ENCODE data around the gene FAM89A. TPM values are rescaled to one million over a fixed set of nuclear protein-coding genes. Genes with fewer than 3 reads are reported as not detected.

Gene FAM89A
- total RNA-seq, 3 donors from 2014 or later: 30.7 to 97.1 (median 39.0) TPM

- no peaks in the 10 kb centered on the region for H3K36me3 ChIP-seq
- intact Hi-C loops (cut with DNase I; ENCODE audit: low total_unique reads): no loop called here
- DNase-seq (ENCODE audit: low spot score in 2 of 2): no peak
- no peak overlapping the region for H3K4me3 ChIP-seq
- no peak overlapping the region for H3K27ac ChIP-seq
- no peaks in the 10 kb centered on the region for H3K9me3 ChIP-seq
- H3K27me3 ChIP-seq: no peaks in the 10 kb centered on the region
- TF ChIP-seq CTCF (IDR thresholded peaks at IDR 0.05): no peak
- TF ChIP-seq POLR2AphosphoS5 (IDR thresholded peaks at IDR 0.05): no peak
- TF ChIP-seq POLR2A (IDR thresholded peaks at IDR 0.05): no peak
- H3K4me1 ChIP-seq: no peaks in the 10 kb centered on the region
Observed at GRCh38 chr1:231020816-231021215, 19.2 kb downstream of the FAM89A start.

- Histone ChIP-seq H3K27ac (no peak overlapping the region), H3K27me3 (no peaks in the 10 kb centered on the region), H3K4me3 (no peak overlapping the region), H3K36me3 (no peaks in the 10 kb centered on the region), H3K4me1 (no peaks in the 10 kb centered on the region), H3K9me3 (no peaks in the 10 kb centered on the region)
- DNase-seq (ENCODE audit: low spot score in 2 of 2): no peak
- TF ChIP-seq CTCF (IDR thresholded peaks at IDR 0.05) (no peak), POLR2AphosphoS5 (IDR thresholded peaks at IDR 0.05) (no peak), POLR2A (IDR thresholded peaks at IDR 0.05) (no peak)
- intact Hi-C loops (cut with DNase I; ENCODE audit: low total_unique reads): no loop called here
Observed at GRCh38 chr1:231020139-231020601, 19.9 kb downstream of the FAM89A start.

GRCh38 chr1:231019711-231020110, 20.3 kb downstream of the FAM89A start:
- Histone ChIP-seq H3K4me3 (no peak overlapping the region), H3K36me3 (no peaks in the 10 kb centered on the region), H3K27me3 (no peaks in the 10 kb centered on the region), H3K27ac (no peak overlapping the region), H3K4me1 (no peaks in the 10 kb centered on the region), H3K9me3 (no peaks in the 10 kb centered on the region)
- intact Hi-C loops (cut with DNase I; ENCODE audit: low total_unique reads): no loop called here
- no peak for TF ChIP-seq POLR2AphosphoS5 (IDR thresholded peaks at IDR 0.05)
- TF ChIP-seq POLR2A (IDR thresholded peaks at IDR 0.05): no peak
- no peak for TF ChIP-seq CTCF (IDR thresholded peaks at IDR 0.05)
- DNase-seq (ENCODE audit: low spot score in 2 of 2): no peak

GRCh38 chr1:231016966-231017365, 23.1 kb downstream of the FAM89A start:
- no peaks in the 10 kb centered on the region for H3K27me3 ChIP-seq
- H3K36me3 ChIP-seq: no peaks in the 10 kb centered on the region
- intact Hi-C loops (cut with DNase I; ENCODE audit: low total_unique reads): no loop called here
- no peaks in the 10 kb centered on the region for H3K4me1 ChIP-seq
- no peak for TF ChIP-seq CTCF (IDR thresholded peaks at IDR 0.05)
- no peak for TF ChIP-seq POLR2A (IDR thresholded peaks at IDR 0.05)
- TF ChIP-seq POLR2AphosphoS5 (IDR thresholded peaks at IDR 0.05): no peak
- no peaks in the 10 kb centered on the region for H3K9me3 ChIP-seq
- no peak for DNase-seq (ENCODE audit: low spot score in 2 of 2)
- H3K27ac ChIP-seq: no peak overlapping the region
- H3K4me3 ChIP-seq: no peak overlapping the region

GRCh38 chr1:231016234-231016633, 23.8 kb downstream of the FAM89A start:
- TF ChIP-seq CTCF (IDR thresholded peaks at IDR 0.05): no peak
- no peak for TF ChIP-seq POLR2A (IDR thresholded peaks at IDR 0.05)
- no peak for TF ChIP-seq POLR2AphosphoS5 (IDR thresholded peaks at IDR 0.05)
- no peak overlapping the region for H3K27ac ChIP-seq
- no peaks in the 10 kb centered on the region for H3K36me3 ChIP-seq
- intact Hi-C loops (cut with DNase I; ENCODE audit: low total_unique reads): no loop called here
- no peaks in the 10 kb centered on the region for H3K4me1 ChIP-seq
- H3K27me3 ChIP-seq: no peaks in the 10 kb centered on the region
- H3K4me3 ChIP-seq: no peak overlapping the region
- H3K9me3 ChIP-seq: no peaks in the 10 kb centered on the region
- no peak for DNase-seq (ENCODE audit: low spot score in 2 of 2)

Data from breast epithelium (tissue), 4 donors.